Measurements from ENCODE around the gene QSOX1.

The QSOX1 gene

DNA sequence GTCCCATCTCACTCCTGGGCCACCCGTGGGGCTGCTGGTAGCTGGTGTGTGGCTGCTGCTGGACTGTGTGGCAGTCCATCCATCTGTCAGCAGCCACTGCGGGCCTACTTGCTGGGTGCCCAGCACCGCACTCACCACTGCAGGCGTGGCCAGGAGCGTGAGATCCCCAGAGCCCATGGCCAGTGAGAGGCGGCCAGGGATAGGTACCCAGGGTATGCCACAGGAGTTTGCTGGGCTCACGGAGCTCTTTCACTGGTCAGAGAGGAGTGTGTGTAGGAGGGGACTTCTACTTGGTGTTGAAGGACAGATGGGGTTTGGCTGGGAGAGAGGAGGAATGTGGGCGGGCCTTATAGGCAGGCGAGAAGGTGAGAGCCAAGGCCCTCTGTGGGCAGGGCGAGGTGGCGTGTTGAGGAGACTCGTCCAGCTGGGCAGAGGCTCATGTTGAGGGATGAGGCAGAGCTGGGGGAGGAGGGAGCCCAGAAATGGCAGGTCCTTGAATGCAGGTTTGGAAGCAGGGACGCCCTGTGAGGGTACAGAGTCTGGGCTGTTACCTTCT, 15.0 kb downstream of the QSOX1 start:
- DNase-seq (ENCODE audit: low read depth) = no peak

GRCh38 chr1:180170546-180171151, 16.0 kb downstream of the QSOX1 start:
- no peak for DNase-seq (ENCODE audit: low read depth)

DNA sequence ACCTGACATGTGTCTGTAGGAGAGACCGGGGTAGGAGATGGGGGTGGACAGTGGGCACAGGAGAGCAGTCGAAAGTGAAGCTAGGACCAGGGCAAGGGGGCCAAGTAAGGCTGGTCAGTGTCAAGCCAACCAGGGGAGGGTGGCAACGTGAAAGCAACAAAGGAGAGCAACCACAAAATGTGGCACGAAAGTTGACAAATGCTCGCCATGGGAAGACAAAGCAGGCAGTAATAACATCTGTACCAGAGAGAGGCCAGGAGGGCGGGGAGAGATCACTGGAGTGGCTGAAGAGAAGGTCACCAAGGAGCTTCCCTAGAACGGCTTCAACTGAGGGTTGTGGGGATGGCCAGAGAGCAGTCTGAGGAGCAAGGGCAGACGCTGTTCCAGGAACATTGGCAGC, 17.0 kb downstream of the QSOX1 start:
- no peak for DNase-seq (ENCODE audit: low read depth)

GRCh38 chr1:180173451-180173850, 18.8 kb downstream of the QSOX1 start:
- DNase-seq (ENCODE audit: low read depth) = no peak

GRCh38 chr1:180173952-180174351, 19.3 kb downstream of the QSOX1 start:
- no peak for DNase-seq (ENCODE audit: low read depth)

DNA sequence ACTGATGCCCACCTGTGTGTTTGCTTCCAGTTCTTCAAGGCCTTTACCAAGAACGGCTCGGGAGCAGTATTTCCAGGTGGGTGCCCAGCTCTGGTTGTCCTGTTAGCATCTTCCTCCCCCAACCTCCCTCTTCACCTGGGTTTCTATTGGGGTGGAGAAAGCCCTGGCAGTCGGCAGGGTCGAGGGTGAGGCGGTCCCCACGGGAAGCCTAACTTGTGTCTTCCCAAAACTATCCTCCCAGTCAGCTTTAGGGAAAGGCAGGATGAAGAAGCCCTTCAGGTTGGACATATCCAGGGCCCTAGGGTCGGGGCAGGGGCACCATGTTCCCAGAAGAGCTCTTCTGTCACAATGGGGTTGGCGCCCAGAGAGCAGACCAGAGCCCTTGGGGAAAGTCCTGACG, 20.6 kb downstream of the QSOX1 start:
- DNase-seq (ENCODE audit: low read depth) = no peak

- no peak for DNase-seq (ENCODE audit: low read depth)
Measured at GRCh38 chr1:180175806-180176205, 21.1 kb downstream of the QSOX1 start.

DNA sequence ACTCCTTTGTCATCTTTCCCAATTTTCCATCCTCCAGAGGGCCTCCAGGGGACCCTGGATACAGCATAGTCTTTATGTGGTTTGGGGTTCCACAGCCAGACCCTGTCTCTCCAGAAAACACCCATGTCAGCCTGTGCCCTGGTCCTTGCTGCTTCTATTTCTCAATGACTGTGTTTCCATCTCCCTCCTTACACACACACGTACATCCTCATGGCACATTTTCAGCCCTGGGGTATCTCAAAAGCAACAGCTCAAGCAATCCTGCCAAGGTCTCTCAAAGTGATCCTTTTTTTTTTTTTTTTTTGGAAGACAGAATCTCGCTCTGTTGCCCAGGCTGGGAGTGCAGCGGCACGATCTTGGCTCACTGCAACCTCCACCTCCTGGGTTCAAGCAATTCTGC, 22.3 kb downstream of the QSOX1 start:
- DNase-seq (ENCODE audit: low read depth) = no peak

DNA sequence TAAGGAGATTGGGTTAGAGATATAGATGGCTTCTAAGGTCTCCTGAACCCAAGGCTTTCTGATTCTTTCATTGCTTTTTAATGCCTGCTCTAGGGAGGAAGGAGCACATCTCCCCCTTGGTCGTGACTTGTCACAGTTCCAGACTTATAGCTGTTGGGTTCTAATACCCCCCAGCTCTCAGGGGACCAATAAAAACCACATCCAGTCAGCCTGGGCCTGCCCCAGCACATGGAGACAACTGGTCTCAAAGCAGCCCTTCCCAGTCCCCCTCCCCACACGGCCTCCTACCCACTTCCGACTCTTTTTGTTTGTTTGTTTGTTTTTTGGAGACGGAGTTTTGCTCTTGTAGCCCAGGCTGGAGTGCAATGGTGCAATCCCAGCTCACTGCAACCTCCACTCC, 23.3 kb downstream of the QSOX1 start:
- DNase-seq (ENCODE audit: low read depth) = no peak

DNA sequence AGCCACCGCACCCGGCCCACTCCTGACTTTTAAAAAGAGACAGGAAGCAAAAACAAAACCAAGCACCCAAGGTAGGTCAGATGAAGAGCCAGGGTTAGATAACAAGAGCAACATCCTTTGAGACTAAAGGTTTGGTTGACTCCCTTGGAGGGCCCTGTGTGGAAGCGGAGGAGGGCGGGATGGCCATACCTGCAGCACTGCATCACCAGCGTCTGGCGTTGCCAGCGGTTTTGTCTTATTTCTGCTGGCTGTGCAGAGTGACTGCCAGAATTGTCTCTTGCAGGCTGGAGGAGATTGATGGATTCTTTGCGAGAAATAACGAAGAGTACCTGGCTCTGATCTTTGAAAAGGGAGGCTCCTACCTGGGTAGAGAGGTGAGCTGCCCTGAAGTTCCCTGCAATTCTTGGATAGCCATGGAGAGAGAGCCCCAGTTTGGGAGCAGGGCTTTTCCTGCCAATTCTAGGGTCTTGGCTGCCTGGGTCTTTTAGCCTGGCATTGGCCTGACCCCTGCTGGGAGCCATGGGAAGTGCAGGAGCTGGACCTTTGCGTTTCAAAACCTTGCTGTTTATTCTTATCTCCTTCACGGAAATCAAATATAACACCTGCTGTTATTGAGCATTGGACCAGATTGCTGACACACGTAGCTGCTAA, 24.0 kb downstream of the QSOX1 start:
- DNase-seq (ENCODE audit: low read depth) = peak; percentile 44

DNA sequence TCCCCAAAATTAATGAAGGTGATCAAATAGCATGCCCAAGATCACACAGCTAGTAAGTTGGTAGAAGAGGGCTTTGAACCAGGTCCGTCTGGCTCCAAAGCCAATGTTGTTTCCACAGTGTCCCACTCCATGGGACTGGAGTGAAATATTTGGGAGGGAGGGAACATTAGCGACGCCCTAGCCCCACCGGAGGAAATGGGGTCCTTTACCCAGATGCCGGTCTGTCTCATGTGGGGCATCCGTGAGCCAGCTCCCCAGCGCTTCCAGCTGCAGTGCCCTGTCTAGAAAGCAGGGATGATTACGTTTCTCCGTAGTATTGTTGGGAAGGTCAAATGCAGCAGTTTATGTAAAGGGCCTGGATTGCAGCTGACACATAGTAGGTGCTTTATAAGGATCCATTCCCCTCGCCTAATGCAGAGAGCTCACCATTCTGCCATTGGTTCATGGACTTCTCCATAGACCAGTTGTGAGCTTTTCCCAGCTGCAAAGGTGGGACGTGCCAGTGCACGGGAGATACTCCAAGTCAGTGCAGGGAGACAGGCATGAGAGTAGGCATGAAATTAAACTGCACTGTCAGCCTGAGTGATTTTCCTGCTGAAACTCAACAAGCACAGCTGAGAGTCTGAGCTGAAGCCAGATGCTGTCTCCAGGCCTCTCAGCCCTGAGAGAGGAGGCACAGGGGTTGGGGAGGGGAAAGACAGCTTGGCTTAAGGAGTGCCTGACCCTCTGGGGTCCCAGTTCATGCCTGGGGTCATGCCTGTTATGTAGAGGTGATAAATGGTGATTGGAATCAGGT, 24.7 kb downstream of the QSOX1 start:
- no peak for DNase-seq (ENCODE audit: low read depth)

DNA sequence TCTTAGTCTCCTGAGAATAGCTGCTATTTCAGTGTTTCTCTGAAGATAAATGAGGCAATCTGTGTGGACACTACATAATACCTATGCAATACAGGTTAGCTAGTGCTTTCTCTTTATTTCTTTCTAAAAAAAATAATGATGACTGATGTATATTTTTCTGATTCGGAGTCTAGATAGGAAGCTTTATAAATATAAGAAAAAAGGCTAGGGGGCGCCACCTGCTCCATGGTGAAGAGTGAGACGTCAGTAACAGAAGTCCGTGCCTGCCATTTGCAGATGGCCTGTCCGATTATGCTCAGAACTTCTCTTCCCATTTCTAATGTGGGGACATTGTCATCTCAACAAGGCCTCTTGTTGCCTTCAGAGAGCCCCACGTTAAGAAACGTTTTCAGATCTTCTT, 26.4 kb downstream of the QSOX1 start:
- DNase-seq (ENCODE audit: low read depth) = no peak

GRCh38 chr1:180181996-180182642, 27.4 kb downstream of the QSOX1 start:
- no peak for DNase-seq (ENCODE audit: low read depth)

GRCh38 chr1:180182643-180183311, 28.1 kb downstream of the QSOX1 start:
- DNase-seq (ENCODE audit: low read depth) = no peak

- no peak for DNase-seq (ENCODE audit: low read depth)
Measured at GRCh38 chr1:180183426-180183825, 28.8 kb downstream of the QSOX1 start.

DNA sequence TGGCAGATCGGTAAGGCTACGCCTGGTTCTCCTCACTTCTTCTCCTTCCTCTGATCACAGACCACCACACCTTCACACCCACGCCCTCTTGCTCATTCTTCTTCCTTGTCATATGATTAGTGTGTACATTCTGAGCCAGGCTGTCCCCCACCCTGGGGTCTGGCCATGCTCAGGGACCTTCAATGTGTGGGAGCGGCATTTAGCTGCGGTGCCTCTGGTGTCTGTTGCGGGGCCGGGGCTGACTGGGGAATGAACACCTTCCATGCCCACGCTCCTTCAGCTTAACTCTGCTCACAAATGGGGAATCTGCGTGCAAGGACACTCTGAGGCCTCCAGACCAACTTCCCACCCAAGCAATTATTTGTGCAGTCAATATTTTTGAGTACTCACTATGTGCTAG, 29.4 kb downstream of the QSOX1 start:
- no peak for DNase-seq (ENCODE audit: low read depth)

DNA sequence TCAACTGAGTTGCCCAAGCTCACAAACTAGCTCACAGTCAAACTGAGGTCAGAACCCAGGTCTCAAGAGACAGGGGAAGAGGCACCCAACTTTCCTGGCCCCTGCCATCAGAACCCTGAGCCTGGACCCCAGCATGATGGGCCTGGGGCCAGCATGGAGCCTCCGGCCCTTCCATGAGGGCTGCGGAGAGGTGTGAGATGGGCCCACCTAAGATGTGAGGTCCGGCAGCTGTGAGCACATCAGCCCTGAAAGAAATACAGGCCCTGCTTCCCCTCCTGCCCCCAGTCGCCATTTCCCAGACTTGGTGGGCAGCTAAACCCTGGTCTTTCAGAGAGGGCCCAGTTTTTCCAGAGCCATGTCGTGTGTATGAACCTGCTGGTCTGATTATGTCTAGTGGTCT, 30.6 kb downstream of the QSOX1 start:
- DNase-seq (ENCODE audit: low read depth) = no peak

DNA sequence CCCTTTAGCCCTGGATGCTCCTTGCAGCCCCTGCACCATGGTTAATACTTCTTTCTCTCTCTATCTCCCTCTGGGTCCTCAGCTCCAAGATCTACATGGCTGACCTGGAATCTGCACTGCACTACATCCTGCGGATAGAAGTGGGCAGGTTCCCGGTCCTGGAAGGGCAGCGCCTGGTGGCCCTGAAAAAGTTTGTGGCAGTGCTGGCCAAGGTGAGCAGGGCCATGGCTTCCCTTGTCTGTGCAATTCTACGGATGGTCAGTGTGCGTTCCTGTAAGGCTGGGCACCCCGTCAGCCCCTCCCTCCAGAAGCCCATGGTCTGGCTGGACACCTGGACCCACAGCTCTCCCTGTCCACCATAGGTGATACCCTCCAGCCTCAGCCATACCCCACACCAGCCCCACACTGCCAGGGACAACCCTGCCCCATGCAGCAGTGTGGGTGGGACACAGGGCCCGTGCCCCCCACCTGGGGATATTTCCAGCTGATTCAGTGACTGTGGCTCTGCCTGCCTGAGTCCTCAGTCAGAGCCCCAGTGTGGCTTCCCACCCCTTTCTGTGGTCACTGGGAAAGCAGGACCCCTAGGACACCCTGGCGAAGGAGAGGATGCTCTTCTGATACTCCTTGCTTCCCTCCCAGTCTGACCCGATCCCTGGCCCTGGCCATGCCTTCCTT, 31.4 kb downstream of the QSOX1 start:
- DNase-seq (ENCODE audit: low read depth) = no peak

DNA sequence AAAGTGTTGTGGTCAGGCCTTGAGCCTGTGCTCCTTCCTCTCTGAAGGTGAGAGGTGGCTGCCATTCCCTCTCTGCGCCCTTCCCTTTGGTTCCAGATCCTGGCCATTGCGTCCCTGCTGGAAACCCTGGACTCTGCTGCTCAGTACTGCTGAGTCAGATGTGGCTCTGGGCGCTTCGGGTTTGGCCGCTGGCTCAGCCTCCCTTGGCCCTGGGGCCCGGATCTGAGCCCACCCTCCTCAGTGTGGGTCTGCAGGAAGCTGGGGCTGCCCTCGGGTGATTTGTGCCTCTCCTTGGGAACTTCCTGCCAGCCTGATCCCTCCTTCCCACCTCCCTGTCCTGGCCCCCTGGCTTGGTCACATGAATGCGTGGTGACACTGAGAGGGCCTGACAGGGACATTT, 32.2 kb downstream of the QSOX1 start:
- no peak for DNase-seq (ENCODE audit: low read depth)

GRCh38 chr1:180187626-180188025, 33.0 kb downstream of the QSOX1 start:
- no peak for DNase-seq (ENCODE audit: low read depth)

GRCh38 chr1:180188091-180188506, 33.4 kb downstream of the QSOX1 start:
- no peak for DNase-seq (ENCODE audit: low read depth)
